Measurements from ENCODE around the gene CYLD.

Gene CYLD

GRCh38 chr16:50735629-50736122, 6.2 kb upstream of the CYLD start:
- in situ Hi-C loops (cut with MboI; ENCODE audit: low sequenced_read_pairs), result loop anchor here (5.0 kb wide), 1 partner anchor 53 kb away; the partner anchor contains the start of gene SNX20

DNA sequence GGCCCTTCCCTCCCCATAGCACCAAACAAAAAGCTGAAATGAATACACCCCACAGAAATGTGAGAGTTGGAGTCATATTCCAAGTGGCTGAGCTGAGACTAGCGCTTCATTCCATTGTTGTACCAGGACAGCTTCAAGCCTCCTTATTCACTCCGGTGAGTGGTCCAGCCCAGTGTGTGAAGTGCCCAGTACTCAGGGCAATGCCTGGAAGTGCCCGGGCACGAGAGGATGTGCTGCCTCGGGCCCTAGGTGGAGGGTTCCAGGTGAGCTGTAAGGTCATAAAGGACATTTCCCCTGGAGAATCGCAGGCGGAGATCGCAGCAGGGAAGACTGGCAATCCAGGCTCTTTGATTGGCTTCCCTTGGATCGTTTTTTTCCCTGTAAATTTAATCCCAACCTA, 5.4 kb upstream of the CYLD start:
- in situ Hi-C loops (cut with MboI; ENCODE audit: low sequenced_read_pairs), result loop anchor here (5.0 kb wide), 1 partner anchor 54 kb away; the partner anchor contains the start of gene SNX20

DNA sequence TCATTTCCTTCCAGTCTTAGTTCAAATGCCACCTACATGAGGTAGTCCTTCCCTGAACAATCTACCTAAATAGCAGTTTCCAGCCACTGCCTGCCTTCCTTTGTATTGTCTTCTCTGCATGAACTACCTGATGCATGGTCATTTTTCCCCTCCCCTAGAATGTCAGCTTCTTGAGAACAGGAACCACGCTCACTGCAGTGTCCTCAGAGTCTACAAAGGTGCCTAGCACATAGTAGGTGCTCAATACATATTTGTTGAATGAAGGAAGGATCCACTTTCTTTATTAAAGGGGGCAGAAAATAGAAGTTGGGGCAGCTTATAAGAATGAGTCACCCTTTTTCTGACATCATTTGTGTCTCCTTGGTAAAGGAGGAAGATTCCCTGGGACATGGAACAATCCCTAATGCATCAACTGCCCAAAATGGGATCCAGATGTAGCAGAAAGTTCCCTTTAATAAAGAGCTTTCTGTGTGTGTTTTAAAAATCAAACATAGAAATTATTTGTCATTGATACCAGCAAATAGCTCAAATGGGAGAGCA, 4.4 kb upstream of the CYLD start:
- in situ Hi-C loops (cut with MboI; ENCODE audit: low sequenced_read_pairs), result loop anchor here (5.0 kb wide), 1 partner anchor 55 kb away; the partner anchor contains the start of gene SNX20

DNA sequence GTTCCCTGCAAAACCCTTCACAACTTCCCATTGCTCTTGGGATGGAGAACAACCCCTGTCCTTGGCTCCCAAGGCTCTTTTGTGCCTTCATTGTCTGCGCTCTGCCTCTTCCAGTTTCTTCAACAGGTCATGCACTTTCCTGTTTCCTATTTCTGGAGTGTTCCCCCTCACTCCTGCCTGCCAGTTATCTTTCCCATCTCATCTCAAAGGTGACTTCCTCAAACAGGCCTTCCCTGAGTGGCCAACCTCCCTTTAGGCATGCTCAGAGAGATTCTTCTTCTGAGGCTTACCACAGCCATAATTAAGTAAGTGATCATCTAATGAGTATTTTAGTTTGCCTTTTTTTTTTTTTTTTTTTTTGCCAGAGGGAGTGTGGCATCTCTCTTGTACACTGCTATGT, 2.9 kb upstream of the CYLD start:
- in situ Hi-C loops (cut with MboI; ENCODE audit: low sequenced_read_pairs), result loop anchor here (5.0 kb wide), 1 partner anchor 57 kb away; the partner anchor contains the start of gene SNX20

GRCh38 chr16:50740736-50741135, 1.1 kb upstream of the CYLD start:
- in situ Hi-C loops (cut with MboI; ENCODE audit: low sequenced_read_pairs), result no loop called here

GRCh38 chr16:50741225-50741780, 583 bp upstream of the CYLD start:
- in situ Hi-C loops (cut with MboI; ENCODE audit: low sequenced_read_pairs), result no loop called here

GRCh38 chr16:50742576-50743200, 802 bp downstream of the CYLD start:
- in situ Hi-C loops (cut with MboI; ENCODE audit: low sequenced_read_pairs), result no loop called here

DNA sequence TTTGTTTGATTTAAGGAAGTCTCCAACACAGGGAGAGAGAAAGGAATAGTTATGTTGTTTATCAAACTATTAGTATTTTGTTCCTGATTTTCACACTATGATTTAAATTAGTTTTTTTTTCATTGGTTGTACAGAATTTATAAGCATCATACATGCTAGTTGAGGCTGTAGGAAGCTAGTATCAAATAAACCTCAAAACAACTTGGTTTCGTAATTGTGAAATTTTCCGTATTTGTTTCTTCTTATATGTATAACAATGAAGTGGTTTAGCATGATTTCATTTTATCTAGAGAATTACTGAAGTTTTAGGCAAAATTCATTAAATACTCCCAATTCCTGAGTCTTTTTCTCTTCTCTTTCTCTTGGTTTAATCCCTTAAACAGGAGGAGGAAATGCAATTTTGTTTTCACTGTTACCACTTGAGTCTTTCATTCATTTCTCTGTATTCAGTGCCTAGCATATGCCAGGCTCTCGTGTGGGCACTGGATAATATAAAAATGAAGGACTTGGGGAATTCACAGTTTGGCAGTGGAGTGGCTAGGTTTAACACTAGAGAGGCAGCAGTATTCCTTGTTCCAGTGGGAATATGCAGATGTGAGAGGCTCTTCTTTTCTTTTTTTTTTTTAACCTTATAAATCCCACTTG, 1.8 kb downstream of the CYLD start:
- in situ Hi-C loops (cut with MboI; ENCODE audit: low sequenced_read_pairs), result no loop called here

GRCh38 chr16:50744881-50745280, 3.0 kb downstream of the CYLD start:
- in situ Hi-C loops (cut with MboI; ENCODE audit: low sequenced_read_pairs), result no loop called here

GRCh38 chr16:50745940-50746339, 4.1 kb downstream of the CYLD start:
- in situ Hi-C loops (cut with MboI; ENCODE audit: low sequenced_read_pairs), result no loop called here

GRCh38 chr16:50747207-50747956, 5.5 kb downstream of the CYLD start:
- in situ Hi-C loops (cut with MboI; ENCODE audit: low sequenced_read_pairs), result no loop called here

DNA sequence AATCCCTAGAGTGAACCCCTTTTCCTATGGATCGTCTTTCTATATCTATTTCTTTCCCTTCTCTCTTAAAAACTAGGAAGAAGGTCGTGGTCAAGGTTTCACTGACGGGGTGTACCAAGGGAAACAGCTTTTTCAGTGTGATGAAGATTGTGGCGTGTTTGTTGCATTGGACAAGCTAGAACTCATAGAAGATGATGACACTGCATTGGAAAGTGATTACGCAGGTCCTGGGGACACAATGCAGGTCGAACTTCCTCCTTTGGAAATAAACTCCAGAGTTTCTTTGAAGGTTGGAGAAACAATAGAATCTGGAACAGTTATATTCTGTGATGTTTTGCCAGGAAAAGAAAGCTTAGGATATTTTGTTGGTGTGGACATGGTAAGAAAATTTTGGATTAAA, 9.6 kb downstream of the CYLD start:
- in situ Hi-C loops (cut with MboI; ENCODE audit: low sequenced_read_pairs), result no loop called here

- in situ Hi-C loops (cut with MboI; ENCODE audit: low sequenced_read_pairs), result no loop called here
These were observed 10.8 kb downstream of the CYLD start for GRCh38 chr16:50752471-50753235.

DNA sequence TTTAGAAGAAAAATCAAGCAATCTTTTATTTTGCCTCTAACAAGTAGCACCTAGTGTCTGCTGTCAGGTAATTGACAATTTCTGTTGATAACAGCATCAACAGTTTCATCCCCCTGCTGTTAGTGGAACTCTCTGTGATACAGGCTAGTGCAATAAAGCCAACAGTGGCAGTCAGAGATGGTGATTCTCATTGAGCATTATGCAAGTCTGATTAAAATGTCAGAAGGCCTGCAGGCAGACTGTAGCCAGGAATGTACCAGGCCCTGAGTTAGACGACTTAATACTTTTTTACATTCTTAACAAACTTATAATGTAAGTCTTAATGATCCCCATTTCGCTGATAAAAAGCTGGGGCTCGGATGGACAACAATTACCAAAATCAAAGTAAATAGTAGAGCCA, 14.6 kb downstream of the CYLD start:
- in situ Hi-C loops (cut with MboI; ENCODE audit: low sequenced_read_pairs), result no loop called here

- in situ Hi-C loops (cut with MboI; ENCODE audit: low sequenced_read_pairs), result no loop called here
These were observed 19.4 kb downstream of the CYLD start for GRCh38 chr16:50761267-50761666.

- in situ Hi-C loops (cut with MboI; ENCODE audit: low sequenced_read_pairs), result no loop called here
These were observed 20.4 kb downstream of the CYLD start for GRCh38 chr16:50762241-50762640.

GRCh38 chr16:50763211-50763610, 21.3 kb downstream of the CYLD start:
- in situ Hi-C loops (cut with MboI; ENCODE audit: low sequenced_read_pairs), result no loop called here

- in situ Hi-C loops (cut with MboI; ENCODE audit: low sequenced_read_pairs), result no loop called here
These were observed 23.4 kb downstream of the CYLD start for GRCh38 chr16:50765260-50765659.

- in situ Hi-C loops (cut with MboI; ENCODE audit: low sequenced_read_pairs), result no loop called here
These were observed 24.0 kb downstream of the CYLD start for GRCh38 chr16:50765861-50766260.

- in situ Hi-C loops (cut with MboI; ENCODE audit: low sequenced_read_pairs), result no loop called here
These were observed 25.3 kb downstream of the CYLD start for GRCh38 chr16:50767197-50767596.

Data from HL-60/S4 treated with phorbol 12-myristate 13-acetate at 8.2 ng/mL for 4 days and 3 days (cell line).